ACHN (cell line): ENCODE results near the gene PLA2G4A.
"Not testable (repeated sequence)": the region's sequence is repeated elsewhere in the genome, so short reads cannot be mapped to it uniquely, and the experiment has no call there.

Experiments
- DNase-seq: peaks from one replicate; pipeline ENCODE4 v3.0.0-alpha.2; 2015
- in situ Hi-C: cut with HindIII; loops from 2 replicates; pipeline ENCODE4 v1.10.0; 2017; ENCODE audit warnings: low sequenced_read_pairs, low pct_ligation_motif_present, low pct_unique_long_range_greater_than_20kb

Gene PLA2G4A

GRCh38 chr1:186899977-186900376 is 71.2 kb downstream of the PLA2G4A start:
- no peak for DNase-seq
- in situ Hi-C loops = no loop called here

DNA sequence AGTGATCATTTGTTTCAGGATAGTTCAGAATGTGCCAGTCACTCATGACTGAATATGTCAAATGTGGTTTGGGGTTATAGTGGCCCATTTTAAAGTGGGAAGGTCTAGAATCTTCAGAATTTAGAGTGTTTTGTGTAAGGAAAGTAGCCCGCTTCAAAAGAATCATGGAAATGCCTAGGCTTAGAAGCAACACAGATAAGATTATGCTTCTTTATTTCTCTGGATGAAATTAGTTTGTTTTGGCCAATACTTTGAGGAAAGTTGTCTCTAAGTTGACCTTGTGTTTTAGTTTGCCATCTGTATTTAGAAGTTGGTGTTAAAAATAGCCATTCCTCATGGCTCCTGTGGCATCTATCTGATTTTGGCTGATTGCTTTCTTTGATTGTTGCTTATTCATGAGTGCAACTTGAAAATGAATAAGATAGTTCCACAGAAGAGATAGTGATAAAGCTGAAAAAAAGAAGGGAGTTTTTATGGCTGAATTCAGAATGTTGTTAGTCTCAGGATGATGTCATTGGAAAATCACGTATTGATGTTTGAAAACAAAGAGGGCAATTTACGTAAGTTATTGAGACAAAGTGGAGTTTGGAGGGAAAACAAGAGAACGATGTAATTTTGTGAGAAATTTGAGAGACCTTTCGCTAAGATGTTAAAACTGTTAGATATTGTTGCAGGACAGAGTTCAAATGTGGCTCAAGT is 71.9 kb downstream of the PLA2G4A start:
- in situ Hi-C loops = no loop called here
- DNase-seq = no peak

DNA sequence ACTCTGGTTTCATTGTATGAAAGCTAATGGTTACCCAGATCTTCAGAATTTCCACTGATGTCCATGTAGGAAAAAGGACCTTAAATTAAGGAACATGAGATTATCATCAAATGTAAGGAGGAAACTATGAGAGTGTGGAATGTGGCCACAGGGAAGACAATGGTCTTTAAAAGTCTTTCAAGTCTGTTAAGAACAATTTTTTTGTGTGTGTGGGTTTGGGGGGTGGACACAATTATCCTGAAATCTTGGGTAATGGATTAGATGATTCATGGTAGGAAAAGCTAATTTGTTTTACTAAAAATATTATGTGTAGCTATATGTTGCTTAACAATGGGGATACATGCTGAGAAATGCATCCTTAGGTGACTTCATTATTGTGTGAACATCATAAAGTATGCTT is 72.9 kb downstream of the PLA2G4A start:
- no peak for DNase-seq
- in situ Hi-C loops = no loop called here

GRCh38 chr1:186903374-186904136 is 74.8 kb downstream of the PLA2G4A start:
- DNase-seq = no peak
- in situ Hi-C loops = no loop called here

- DNase-seq = no peak
- in situ Hi-C loops = no loop called here
These were observed 75.6 kb downstream of the PLA2G4A start for GRCh38 chr1:186904361-186904760.

- in situ Hi-C loops = no loop called here
These were observed 76.8 kb downstream of the PLA2G4A start for GRCh38 chr1:186905561-186905960.

DNA sequence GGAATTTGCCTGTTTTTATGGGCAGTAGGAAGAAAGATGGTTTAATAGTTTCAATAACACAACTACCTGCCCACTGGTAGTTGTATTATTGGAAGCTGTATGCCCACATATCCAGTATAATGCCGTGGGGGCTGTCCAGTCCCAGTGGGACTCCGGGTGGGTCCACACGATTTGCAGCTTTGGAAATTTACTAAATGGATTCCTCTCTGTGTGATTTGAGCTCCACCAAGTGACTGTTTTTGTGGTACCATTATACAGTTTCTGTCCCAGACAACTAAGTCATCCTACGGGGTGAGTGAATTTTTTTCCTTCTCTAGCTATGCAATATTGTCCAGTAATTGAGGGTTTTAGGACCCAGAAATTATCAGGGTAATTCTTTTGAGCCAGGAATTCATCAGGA is 86.8 kb downstream of the PLA2G4A start:
- in situ Hi-C loops = no loop called here
- DNase-seq = no peak

More at GRCh38 chr1:186905561-186905960, 76.8 kb downstream of the PLA2G4A start:
- DNase-seq = no peak

GRCh38 chr1:186917106-186917786 is 88.5 kb downstream of the PLA2G4A start:
- in situ Hi-C loops = not testable (repeated sequence)
- DNase-seq = peak; percentile 47

DNA sequence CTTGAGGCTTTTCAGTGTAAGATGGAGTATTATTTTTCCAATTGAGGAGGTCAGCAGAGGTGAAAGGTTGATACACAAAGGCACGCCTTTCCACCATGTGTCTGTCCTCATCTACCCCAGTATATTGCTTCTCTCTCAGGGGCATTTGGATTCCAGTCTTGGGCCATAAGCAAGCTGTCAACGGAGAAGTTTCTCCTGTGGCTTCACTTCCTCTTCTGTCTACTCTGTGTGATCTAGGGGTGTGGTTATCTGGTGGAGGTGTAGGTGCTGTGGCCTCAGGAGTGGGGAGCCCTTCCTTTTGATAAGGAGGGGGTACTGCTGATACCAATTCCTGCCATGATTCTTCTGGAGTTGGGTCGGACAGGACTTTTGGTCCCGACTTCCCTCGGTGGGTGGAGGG is 92.6 kb downstream of the PLA2G4A start:
- DNase-seq, in situ Hi-C loops: not testable (repeated sequence)

DNA sequence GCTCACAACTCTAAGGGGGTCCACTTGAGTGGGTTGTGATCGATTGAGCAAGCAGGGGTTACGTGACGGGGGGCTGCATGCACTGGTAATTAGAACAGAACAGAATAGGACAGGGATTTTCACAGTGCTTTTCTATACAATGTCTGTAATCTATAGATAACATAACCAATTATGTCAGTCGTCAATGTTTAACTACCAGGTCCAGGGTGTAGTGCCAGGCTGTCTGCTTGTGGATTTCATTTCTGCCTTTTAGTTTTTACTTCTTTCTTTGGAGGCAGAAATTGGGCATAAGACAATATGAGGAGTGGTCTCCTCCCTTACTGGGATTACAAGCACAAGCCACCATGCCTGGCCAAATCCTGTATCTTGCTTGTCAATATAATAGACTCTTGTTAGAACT is 94.1 kb downstream of the PLA2G4A start:
- DNase-seq, in situ Hi-C loops: not testable (repeated sequence)

GRCh38 chr1:186923486-186923885 is 94.7 kb downstream of the PLA2G4A start:
- no peak for DNase-seq

DNA sequence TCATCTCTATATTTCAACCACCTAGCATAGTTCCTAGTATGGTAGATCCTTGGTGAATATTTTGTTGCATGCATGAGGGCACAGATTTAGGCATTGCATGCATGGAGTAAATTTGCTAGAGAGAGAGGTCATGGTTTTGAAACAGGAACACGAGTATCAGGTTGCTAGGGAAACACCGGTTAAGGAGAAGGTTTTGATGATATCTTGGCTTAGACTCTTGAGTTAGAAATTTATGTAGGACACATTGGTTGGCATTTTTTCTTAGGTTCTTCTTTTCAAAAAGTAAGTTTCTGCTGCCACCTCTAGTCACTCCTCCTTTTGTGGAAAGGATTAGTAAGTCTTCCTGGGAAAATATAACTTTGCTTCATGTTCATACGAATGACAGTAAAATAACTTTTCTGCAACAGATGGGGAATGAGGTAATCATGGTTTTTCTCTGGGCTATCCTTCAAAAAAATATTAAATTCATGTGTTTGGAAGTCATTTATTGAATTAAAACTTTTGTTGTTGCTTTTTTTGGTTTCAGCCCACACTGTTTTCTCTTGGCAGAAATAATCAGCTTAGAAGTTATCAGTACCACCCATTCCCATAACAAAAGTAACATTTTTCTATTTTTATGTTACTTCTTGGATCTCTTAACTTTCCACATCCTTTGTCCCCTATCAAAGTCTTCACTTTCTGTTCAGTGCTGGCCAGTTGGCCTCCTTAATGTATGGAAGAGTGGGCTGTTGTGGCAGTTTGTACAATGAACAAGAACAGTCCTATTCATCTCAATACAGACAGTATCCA is 97.3 kb downstream of the PLA2G4A start:
- no peak for DNase-seq
- in situ Hi-C loops = no loop called here

More at GRCh38 chr1:186923486-186923885, 94.7 kb downstream of the PLA2G4A start:
- in situ Hi-C loops = no loop called here

DNA sequence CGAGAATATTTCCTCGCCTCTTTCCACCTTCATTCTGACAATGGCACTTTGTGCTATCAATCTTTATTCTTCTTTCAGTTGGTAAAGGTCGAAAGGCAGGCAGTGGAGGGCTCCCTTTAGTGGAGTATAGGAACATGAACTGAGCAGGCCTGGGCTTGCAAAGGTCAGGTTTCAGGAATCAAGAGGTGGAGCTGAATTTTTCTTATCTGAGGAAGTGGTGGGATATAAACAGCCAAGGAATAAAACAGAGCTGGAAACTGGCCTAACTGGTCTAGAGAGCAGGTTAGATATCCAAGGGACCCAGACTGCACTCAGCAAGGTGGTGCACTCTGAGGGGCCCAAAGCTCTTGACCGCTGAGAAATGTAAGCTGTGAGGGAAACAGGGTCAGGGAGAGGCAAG is 99.1 kb downstream of the PLA2G4A start:
- DNase-seq = no peak
- in situ Hi-C loops = no loop called here

DNA sequence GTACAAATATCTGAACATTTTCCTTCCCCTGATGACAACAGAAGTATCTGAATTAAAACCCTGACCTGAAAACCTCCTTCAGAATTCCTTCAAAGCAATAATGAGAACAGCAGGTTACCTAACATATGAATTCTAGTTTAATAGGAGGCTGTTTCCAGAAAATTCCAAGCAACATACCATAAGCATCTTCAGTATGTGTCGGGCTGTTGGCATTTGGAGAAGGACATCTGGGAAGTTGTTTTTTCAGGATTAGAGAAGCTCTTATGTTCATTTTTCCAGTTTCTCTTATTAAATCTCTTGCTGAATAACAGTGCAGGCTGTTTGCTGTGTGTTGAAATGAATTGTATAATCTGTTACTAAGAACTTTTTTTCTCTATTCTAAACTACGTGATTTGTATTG is 101.5 kb downstream of the PLA2G4A start:
- in situ Hi-C loops = no loop called here
- DNase-seq = no peak

DNA sequence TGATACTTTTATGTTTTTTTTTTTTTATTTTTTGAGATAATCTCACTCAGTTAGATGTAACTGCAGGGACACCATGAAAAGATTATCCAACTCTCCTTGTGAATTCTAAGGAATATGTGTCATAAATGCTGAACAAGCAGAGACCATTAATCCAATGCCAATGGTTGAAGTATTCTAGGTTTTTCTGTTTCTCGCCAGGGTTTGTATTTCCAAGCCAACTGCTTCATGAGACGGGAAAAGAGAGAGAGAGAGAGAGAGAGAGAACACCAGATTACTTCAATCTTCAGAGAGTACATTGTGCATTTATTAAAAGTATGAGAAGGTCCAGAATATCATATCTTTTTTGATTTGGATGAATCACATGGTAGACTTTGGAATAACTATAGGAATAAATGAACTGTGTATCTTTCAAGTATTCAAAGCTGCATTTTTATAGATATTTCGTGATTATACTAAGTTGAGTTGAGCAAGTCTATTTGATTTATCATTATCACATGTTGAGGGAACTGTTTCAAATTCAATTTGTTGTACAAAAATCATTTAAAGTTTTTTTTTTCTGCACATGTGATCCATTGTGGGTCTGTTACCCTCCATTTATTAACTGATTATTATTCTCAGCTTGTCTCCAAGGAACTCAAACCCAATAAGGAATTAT is 108.4 kb downstream of the PLA2G4A start:
- in situ Hi-C loops = no loop called here
- no peak for DNase-seq

DNA sequence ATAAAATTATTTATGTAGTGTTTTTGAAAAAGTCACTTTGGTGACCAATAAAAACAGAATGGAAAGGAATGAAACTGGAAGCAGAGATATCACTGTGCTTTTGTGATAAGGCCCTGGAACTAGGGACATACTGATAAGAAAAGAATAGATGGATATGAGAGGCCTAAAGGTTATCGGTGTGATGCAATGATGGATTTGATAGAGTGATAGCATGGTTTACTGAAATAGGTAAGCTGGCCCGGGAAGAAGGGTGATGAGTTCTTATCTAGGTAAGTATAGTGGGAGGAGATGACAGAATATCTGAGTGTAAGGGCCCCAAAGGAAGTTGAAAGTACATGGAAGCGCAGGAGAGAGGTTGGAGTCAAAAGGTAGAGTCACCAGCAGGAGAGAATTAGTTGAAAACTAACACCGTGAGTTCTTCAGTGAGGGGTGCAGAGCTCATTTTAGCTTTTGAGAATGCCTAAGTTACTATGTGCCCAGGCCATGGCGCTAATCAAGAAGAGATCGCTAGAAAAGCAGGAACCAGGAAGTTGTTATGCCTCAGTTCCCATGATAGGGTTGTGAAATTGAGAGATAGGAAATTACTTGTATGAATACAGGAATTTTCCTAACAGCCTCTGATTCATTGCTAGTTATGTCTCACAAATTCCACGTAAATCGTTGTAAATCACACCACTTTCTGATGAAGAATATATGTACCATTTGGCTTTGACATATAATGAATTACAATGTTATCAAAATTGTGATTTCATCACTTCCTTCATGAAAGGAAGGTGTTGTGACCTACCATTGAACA is 115.3 kb downstream of the PLA2G4A start:
- DNase-seq = no peak
- in situ Hi-C loops = no loop called here

- no peak for DNase-seq
- in situ Hi-C loops = no loop called here
These were observed 116.4 kb downstream of the PLA2G4A start for GRCh38 chr1:186945146-186945545.

DNA sequence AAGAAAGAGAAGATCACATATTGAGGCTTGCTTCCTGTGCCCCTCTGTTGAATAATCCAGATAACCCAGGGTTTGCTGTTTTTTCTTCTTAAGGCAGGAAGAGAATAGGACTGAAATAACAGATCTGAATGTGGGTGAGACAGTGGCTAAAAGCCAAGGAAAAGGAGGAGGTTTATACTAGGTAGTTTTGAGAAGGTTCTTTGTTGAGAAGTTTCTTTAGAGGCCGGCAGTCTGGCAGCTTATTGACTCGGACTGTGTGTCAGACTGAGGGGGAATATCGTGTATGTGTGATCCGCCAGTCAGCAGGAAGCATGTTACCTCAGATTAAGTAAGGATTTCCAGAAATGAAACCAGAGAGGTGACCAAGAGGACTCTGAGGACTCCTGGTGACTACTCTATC is 119.8 kb downstream of the PLA2G4A start:
- DNase-seq = no peak
- in situ Hi-C loops = no loop called here
